ENCODE data around the gene PRC1. TPM values are rescaled to one million over a fixed set of nuclear protein-coding genes. Genes with fewer than 3 reads are reported as not detected.

Gene PRC1
- total and polyA plus RNA-seq, 2 experiments from 2014 or later, result 64.1 to 74.5 TPM

DNA sequence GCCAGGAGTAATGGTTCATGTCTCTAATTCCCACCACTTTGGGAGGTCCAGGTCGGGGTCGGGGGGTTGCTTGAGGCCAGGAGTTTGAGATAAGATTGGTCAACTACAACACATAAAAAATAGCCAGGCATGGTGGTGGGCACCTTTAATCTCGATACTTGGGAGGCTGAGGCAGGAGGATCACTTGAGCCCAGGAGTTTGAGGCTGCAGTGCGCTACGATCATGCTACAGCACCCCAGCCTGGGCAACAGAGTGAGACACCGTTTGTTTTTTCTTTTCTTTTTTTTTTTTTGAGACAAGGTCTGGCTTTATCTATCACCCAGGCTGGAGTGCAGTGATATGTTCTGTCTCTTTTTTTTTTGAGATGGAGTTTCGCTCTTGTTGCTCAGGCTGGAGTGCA lies 29.4 kb upstream of the PRC1 start:
- H4K20me1 ChIP-seq (ENCODE audit: insufficient read depth), result no peaks in the 10 kb centered on the region
- WGBS, 2 experiments (ENCODE audit: low coverage in 1 of 2, low lambda C conversion rate in 2 of 2, missing lambda C conversion rate in 2 of 2), result 95 to 96% methylated on average over 7 of the region's 7 CpGs
- no peaks in the 10 kb centered on the region for H3K36me3 ChIP-seq (ENCODE audit: low read depth)
- H3K9me3 ChIP-seq (ENCODE audit: low read depth), result no peaks in the 10 kb centered on the region
- no peak overlapping the region for H3K4me2 ChIP-seq (ENCODE audit: unreplicated experiment)
- peaks cover 10% of the 10 kb centered on the region for H3K4me1 ChIP-seq (ENCODE audit: insufficient read depth)
- DNase-seq, result no peak
- no peaks in the 10 kb centered on the region for H3K9me2 ChIP-seq (ENCODE audit: insufficient read depth)
- in situ Hi-C loops (cut with MboI), result no loop called here
- no peak overlapping the region for H3K27ac ChIP-seq
- peaks cover 36% of the 10 kb centered on the region for H3K79me2 ChIP-seq (ENCODE audit: insufficient read depth)
- H3F3A ChIP-seq (ENCODE audit: insufficient read depth), result peaks cover 4% of the 10 kb centered on the region; the same call in 1 of the 2 replicates
- TF ChIP-seq EZH2 (IDR thresholded peaks at IDR 0.05; ENCODE audit: insufficient read depth, poor library complexity, severe bottlenecking) (no peak), EZH2phosphoT487 (IDR thresholded peaks at IDR 0.05; ENCODE audit: insufficient read depth, low read depth) (no peak)
- H3K9ac ChIP-seq, result no peak overlapping the region
- H2AFZ ChIP-seq, result no peak overlapping the region
- no peak overlapping the region for H3K4me3 ChIP-seq
- H3K27me3 ChIP-seq (replicated peaks; ENCODE audit: insufficient read depth), result no peaks in the 10 kb centered on the region

DNA sequence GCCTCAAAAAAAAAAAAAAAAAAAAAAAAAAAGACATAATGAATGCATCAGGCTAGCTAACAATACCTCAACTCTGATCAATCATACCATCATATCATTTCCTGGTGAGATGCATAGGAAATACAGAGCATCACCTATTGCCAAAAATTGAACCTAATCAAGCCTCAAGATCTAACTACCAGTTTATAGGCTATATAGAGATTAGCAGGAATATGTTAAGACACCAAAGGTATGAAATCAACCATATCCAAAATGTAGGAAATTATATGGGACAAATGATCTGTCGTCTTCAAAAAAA lies 28.4 kb upstream of the PRC1 start:
- Histone ChIP-seq H3K36me3 (ENCODE audit: low read depth) (no peaks in the 10 kb centered on the region), H3K4me1 (ENCODE audit: insufficient read depth) (peaks cover 10% of the 10 kb centered on the region), H2AFZ (peak overlapping the region; percentile 97), H3K9me2 (ENCODE audit: insufficient read depth) (no peaks in the 10 kb centered on the region), H3K79me2 (ENCODE audit: insufficient read depth) (peaks cover 46% of the 10 kb centered on the region), H3K9ac (peak overlapping the region; percentile 82), H3K4me3 (peak overlapping the region; percentile 98), H3K4me2 (ENCODE audit: unreplicated experiment) (peak overlapping the region; percentile 84), H4K20me1 (ENCODE audit: insufficient read depth) (no peaks in the 10 kb centered on the region), H3K27me3 (replicated peaks; ENCODE audit: insufficient read depth) (no peaks in the 10 kb centered on the region), H3F3A (ENCODE audit: insufficient read depth) (peaks cover 4% of the 10 kb centered on the region; the same call in 1 of the 2 replicates), H3K9me3 (ENCODE audit: low read depth) (no peaks in the 10 kb centered on the region), H3K27ac (peak overlapping the region; percentile 40)
- TF ChIP-seq EZH2phosphoT487 (IDR thresholded peaks at IDR 0.05; ENCODE audit: insufficient read depth, low read depth) (no peak), EZH2 (IDR thresholded peaks at IDR 0.05; ENCODE audit: insufficient read depth, poor library complexity, severe bottlenecking) (no peak)
- 0 to 3% methylated on average over 1 of the region's 1 CpG for WGBS, 2 experiments (ENCODE audit: low coverage in 1 of 2, low lambda C conversion rate in 2 of 2, missing lambda C conversion rate in 2 of 2)
- DNase-seq, result no peak
- in situ Hi-C loops (cut with MboI), result no loop called here

- Histone ChIP-seq H3K9me3 (ENCODE audit: low read depth) (no peaks in the 10 kb centered on the region), H3K9me2 (ENCODE audit: insufficient read depth) (no peaks in the 10 kb centered on the region), H3F3A (ENCODE audit: insufficient read depth) (peaks cover 4% of the 10 kb centered on the region; the same call in 1 of the 2 replicates), H3K27ac (peak within 1 kb of the TSS; percentile 40), H3K9ac (peak within 1 kb of the TSS; percentile 82), H3K4me3 (peak within 1 kb of the TSS; percentile 98), H3K27me3 (replicated peaks; ENCODE audit: insufficient read depth) (no peaks in the 10 kb centered on the region), H2AFZ (peak within 1 kb of the TSS; percentile 97), H4K20me1 (ENCODE audit: insufficient read depth) (no peaks in the 10 kb centered on the region), H3K4me1 (ENCODE audit: insufficient read depth) (peaks cover 10% of the 10 kb centered on the region), H3K79me2 (ENCODE audit: insufficient read depth) (peaks cover 50% of the 10 kb centered on the region), H3K36me3 (ENCODE audit: low read depth) (no peaks in the 10 kb centered on the region), H3K4me2 (ENCODE audit: unreplicated experiment) (peak within 1 kb of the TSS; percentile 84)
- 2% methylated on average over 47 to 48 of the region's 48 CpGs for WGBS, 2 experiments (ENCODE audit: low coverage in 1 of 2, low lambda C conversion rate in 2 of 2, missing lambda C conversion rate in 2 of 2)
- in situ Hi-C loops (cut with MboI), result no loop called here
- peak; percentile 88 for DNase-seq
- TF ChIP-seq EZH2 (IDR thresholded peaks at IDR 0.05; ENCODE audit: insufficient read depth, poor library complexity, severe bottlenecking), result no peak
- TF ChIP-seq EZH2phosphoT487 (IDR thresholded peaks at IDR 0.05; ENCODE audit: insufficient read depth, low read depth), result no peak
Observed at GRCh38 chr15:91022075-91022831, 27.9 kb upstream of the PRC1 start, which contains the start of gene VPS33B. Gene VPS33B, minus strand, starts transcription at chr15:91022594. Its CDS starts 345 bp downstream, at chr15:91022249.

DNA sequence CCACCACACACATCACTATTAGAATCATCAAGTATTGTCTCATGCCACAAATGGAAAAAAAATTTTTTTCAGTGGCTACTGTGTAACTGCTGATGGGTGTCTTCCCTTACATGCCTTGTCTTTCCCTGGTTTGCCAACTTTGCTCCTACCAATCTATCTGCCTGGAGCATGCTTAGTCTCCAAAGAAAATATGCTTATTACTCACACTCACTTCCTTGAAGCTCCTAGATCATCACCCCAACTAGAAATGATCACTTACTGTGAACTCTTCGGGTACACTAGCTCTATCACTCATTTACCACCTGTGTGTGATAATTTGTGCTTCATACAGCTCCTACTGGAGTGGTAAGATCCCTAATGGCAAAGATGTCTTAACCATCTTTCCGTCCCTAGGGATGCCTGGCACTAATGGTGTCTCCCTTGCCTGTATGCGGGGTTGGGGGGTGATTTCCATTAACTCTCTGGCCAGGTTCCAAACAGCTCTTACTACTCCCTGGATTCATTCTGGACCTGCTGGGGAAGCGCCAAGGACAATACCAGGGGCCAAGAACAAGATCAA lies 27.3 kb upstream of the PRC1 start:
- Histone ChIP-seq H3K9me2 (ENCODE audit: insufficient read depth) (no peaks in the 10 kb centered on the region), H4K20me1 (ENCODE audit: insufficient read depth) (no peaks in the 10 kb centered on the region), H3F3A (ENCODE audit: insufficient read depth) (peaks cover 4% of the 10 kb centered on the region; the same call in 1 of the 2 replicates), H3K9me3 (ENCODE audit: low read depth) (no peaks in the 10 kb centered on the region), H2AFZ (peak overlapping the region; percentile 97), H3K36me3 (ENCODE audit: low read depth) (no peaks in the 10 kb centered on the region), H3K27ac (peak overlapping the region; percentile 40), H3K4me3 (peak overlapping the region; percentile 98), H3K9ac (peak overlapping the region; percentile 82), H3K4me1 (ENCODE audit: insufficient read depth) (peaks cover 10% of the 10 kb centered on the region), H3K4me2 (ENCODE audit: unreplicated experiment) (peak overlapping the region; percentile 84), H3K79me2 (ENCODE audit: insufficient read depth) (peaks cover 54% of the 10 kb centered on the region), H3K27me3 (replicated peaks; ENCODE audit: insufficient read depth) (no peaks in the 10 kb centered on the region)
- no peak for TF ChIP-seq EZH2 (IDR thresholded peaks at IDR 0.05; ENCODE audit: insufficient read depth, poor library complexity, severe bottlenecking)
- TF ChIP-seq EZH2phosphoT487 (IDR thresholded peaks at IDR 0.05; ENCODE audit: insufficient read depth, low read depth), result no peak
- in situ Hi-C loops (cut with MboI), result no loop called here
- peak; percentile 66 for DNase-seq
- 7 to 8% methylated on average over 4 of the region's 4 CpGs for WGBS, 2 experiments (ENCODE audit: low coverage in 1 of 2, low lambda C conversion rate in 2 of 2, missing lambda C conversion rate in 2 of 2)
